Thyroid gland (tissue), 4 donors: Measurements from ENCODE around the gene GPR78.

Source experiments
- CTCF ChIP-seq, 6 experiments: fragments of 200-600 bp in 3 of 6; fragments of 450-650 bp in 3 of 6; sonication (generic) in 3 of 6; IDR thresholded peaks; one replicate each; pipeline ENCODE4 v1.5.1; 2016 to 2019; ENCODE audit warnings: antibody characterized with exemption in 6 of 6, mild to moderate bottlenecking in 2 of 6, inconsistent platforms in 1 of 6, moderate library complexity in 1 of 6
- POLR2A ChIP-seq, 2 donors: fragments of 450-650 bp; IDR thresholded peaks; one replicate each; pipeline ENCODE4 v1.6.1; 2017; ENCODE audit warnings: antibody characterized with exemption in 2 of 2, mild to moderate bottlenecking in 2 of 2, moderate library complexity in 1 of 2

- TF ChIP-seq CTCF (IDR thresholded peaks at IDR 0.05) (no peak), POLR2A (IDR thresholded peaks at IDR 0.05) (no peak)
Observed at GRCh38 chr4:8615366-8615765, 35.2 kb downstream of the GPR78 start.
